ENCODE data around the gene CENPQ.

The CENPQ gene

GRCh38 chr6:49430187-49430586 lies 33.0 kb upstream of the CENPQ start:
- TF ChIP-seq MAX (IDR thresholded peaks at IDR 0.05), result no peak
- no peak for TF ChIP-seq YY1 (IDR thresholded peaks at IDR 0.05; ENCODE audit: low read depth)
- no peak for TF ChIP-seq TEAD4 (IDR thresholded peaks at IDR 0.05)
- no peak for TF ChIP-seq REST (IDR thresholded peaks at IDR 0.05; ENCODE audit: low read depth)
- TF ChIP-seq ZBTB7A (IDR thresholded peaks at IDR 0.05; ENCODE audit: low read depth), result no peak
- TF ChIP-seq TAF1 (IDR thresholded peaks at IDR 0.05; ENCODE audit: low read depth), result no peak
- no peak for TF ChIP-seq RAD21 (IDR thresholded peaks at IDR 0.05; ENCODE audit: low read depth)
- no peak for TF ChIP-seq USF1 (IDR thresholded peaks at IDR 0.05)
- no peak for TF ChIP-seq EP300 (IDR thresholded peaks at IDR 0.05; ENCODE audit: borderline replicate concordance)
- TF ChIP-seq CEBPB (IDR thresholded peaks at IDR 0.05), result no peak
- TF ChIP-seq TCF12 (IDR thresholded peaks at IDR 0.05; ENCODE audit: low read depth), result no peak
- no peak for TF ChIP-seq NFIC (IDR thresholded peaks at IDR 0.05)

- TF ChIP-seq CREB1 (IDR thresholded peaks at IDR 0.05; ENCODE audit: low read depth) (no peak), ZBTB7A (IDR thresholded peaks at IDR 0.05; ENCODE audit: low read depth) (no peak)
Measured at GRCh38 chr6:49430866-49431265, 32.3 kb upstream of the CENPQ start.

GRCh38 chr6:49453221-49453620 lies 9.9 kb upstream of the CENPQ start:
- TF ChIP-seq YY1 (IDR thresholded peaks at IDR 0.05; ENCODE audit: low read depth), result no peak
- TF ChIP-seq NFIC (IDR thresholded peaks at IDR 0.05), result no peak
- TF ChIP-seq ZBTB7A (IDR thresholded peaks at IDR 0.05; ENCODE audit: low read depth), result no peak
- no peak for TF ChIP-seq TCF12 (IDR thresholded peaks at IDR 0.05; ENCODE audit: low read depth)
- no peak for TF ChIP-seq CREB1 (IDR thresholded peaks at IDR 0.05; ENCODE audit: low read depth)
- TF ChIP-seq TEAD4 (IDR thresholded peaks at IDR 0.05), result no peak
- no peak for TF ChIP-seq MAX (IDR thresholded peaks at IDR 0.05)

GRCh38 chr6:49454787-49455709 lies 8.1 kb upstream of the CENPQ start:
- no peak for TF ChIP-seq EP300 (IDR thresholded peaks at IDR 0.05; ENCODE audit: borderline replicate concordance)
- no peak for TF ChIP-seq CEBPB (IDR thresholded peaks at IDR 0.05)
- TF ChIP-seq CREB1 (IDR thresholded peaks at IDR 0.05; ENCODE audit: low read depth), result no peak
- no peak for TF ChIP-seq EGR1 (IDR thresholded peaks at IDR 0.05)
- TF ChIP-seq USF1 (IDR thresholded peaks at IDR 0.05), result no peak
- TF ChIP-seq TCF12 (IDR thresholded peaks at IDR 0.05; ENCODE audit: low read depth), result no peak
- TF ChIP-seq TAF1 (IDR thresholded peaks at IDR 0.05; ENCODE audit: low read depth), result no peak
- TF ChIP-seq NFIC (IDR thresholded peaks at IDR 0.05), result no peak
- TF ChIP-seq ZBTB7A (IDR thresholded peaks at IDR 0.05; ENCODE audit: low read depth), result no peak
- TF ChIP-seq YY1 (IDR thresholded peaks at IDR 0.05; ENCODE audit: low read depth), result no peak
- no peak for TF ChIP-seq TEAD4 (IDR thresholded peaks at IDR 0.05)
- TF ChIP-seq MAX (IDR thresholded peaks at IDR 0.05), result no peak
- TF ChIP-seq REST (IDR thresholded peaks at IDR 0.05; ENCODE audit: low read depth), result no peak
- TF ChIP-seq FOXM1 (IDR thresholded peaks at IDR 0.05; ENCODE audit: borderline replicate concordance, low read depth), result no peak
- TF ChIP-seq RAD21 (IDR thresholded peaks at IDR 0.05; ENCODE audit: low read depth), result no peak

GRCh38 chr6:49457771-49458170 lies 5.4 kb upstream of the CENPQ start:
- TF ChIP-seq YY1 (IDR thresholded peaks at IDR 0.05; ENCODE audit: low read depth), result no peak

GRCh38 chr6:49462071-49462470 lies 1.1 kb upstream of the CENPQ start:
- no peak for TF ChIP-seq TEAD4 (IDR thresholded peaks at IDR 0.05)
